Measurements from ENCODE around the gene FOXP4. TPM values are rescaled to one million over a fixed set of nuclear protein-coding genes. Genes with fewer than 3 reads are reported as not detected.
A peak's percentile ranks its signal among the peaks of the same experiment; 100 is the strongest.

The FOXP4 gene
- total and polyA plus RNA-seq, 4 donors = 9.1 to 36.2 (median 21.5) TPM

GRCh38 chr6:41601248-41601549 is 55.0 kb downstream of the FOXP4 start:
- no peaks in the 10 kb centered on the region for H3K9me3 ChIP-seq (ENCODE audit: control insufficient read depth, low read length)

GRCh38 chr6:41602422-41602743 is 56.2 kb downstream of the FOXP4 start:
- H3K27ac ChIP-seq (ENCODE audit: low read depth in 1 of 2, low read length in 2 of 2) = no peak overlapping the region

More at GRCh38 chr6:41601248-41601549, 55.0 kb downstream of the FOXP4 start:
- peak; percentile 30 to 69 for DNase-seq
- peaks cover 0 to 3% of the 10 kb centered on the region in 2 donors for H3K36me3 ChIP-seq (ENCODE audit: control insufficient read depth in 1 of 2, insufficient read depth in 2 of 2, low read length in 1 of 2)
- no peak overlapping the region for H3K27ac ChIP-seq (ENCODE audit: low read depth in 1 of 2, low read length in 2 of 2)
- intact Hi-C loops (cut with DNase I) = loop anchor here (5.0 to 10.0 kb wide), 2 partner anchors 174 to 181 kb away; partner anchors contain the start of genes FRS3 (in 1 of the 2) and PRICKLE4 (in 1 of the 2)
- 89 to 90% methylated on average over 6 of the region's 6 CpGs for WGBS, 2 donors
- no peak for ATAC-seq (ENCODE audit: low FRiP score)
- H3K27me3 ChIP-seq (ENCODE audit: control insufficient read depth in 1 of 2, insufficient read depth in 2 of 2, low read length in 1 of 2) = no peaks in the 10 kb centered on the region
- H3K4me1 ChIP-seq (ENCODE audit: control insufficient read depth in 1 of 2, insufficient read depth in 2 of 2, low read length in 2 of 2) = no peaks in the 10 kb centered on the region
- H3K4me3 ChIP-seq (ENCODE audit: low read length in 2 of 2) = no peak overlapping the region

GRCh38 chr6:41602864-41603608 is 56.9 kb downstream of the FOXP4 start:
- 4% methylated on average over 20 of the region's 20 CpGs for WGBS, 2 donors
- peak; percentile 83 to 88 for DNase-seq
- intact Hi-C loops (cut with DNase I) = loop anchor here (1.0 to 10.0 kb wide), 5 partner anchors 79 to 235 kb away; partner anchors contain the start of genes FRS3 (in 1 of the 2) and PRICKLE4 (in 1 of the 2)
- no peaks in the 10 kb centered on the region for H3K36me3 ChIP-seq (ENCODE audit: control insufficient read depth in 1 of 2, insufficient read depth in 2 of 2, low read length in 1 of 2)
- no peaks in the 10 kb centered on the region for H3K27me3 ChIP-seq (ENCODE audit: control insufficient read depth in 1 of 2, insufficient read depth in 2 of 2, low read length in 1 of 2)
- no peak overlapping the region for H3K27ac ChIP-seq (ENCODE audit: low read depth in 1 of 2, low read length in 2 of 2)
- peak; percentile 81 for ATAC-seq (ENCODE audit: low FRiP score)
- H3K4me1 ChIP-seq (ENCODE audit: control insufficient read depth in 1 of 2, insufficient read depth in 2 of 2, low read length in 2 of 2) = no peaks in the 10 kb centered on the region
- H3K9me3 ChIP-seq (ENCODE audit: control insufficient read depth, low read length) = no peaks in the 10 kb centered on the region
- no peak overlapping the region for H3K4me3 ChIP-seq (ENCODE audit: low read length in 2 of 2)

More at GRCh38 chr6:41602422-41602743, 56.2 kb downstream of the FOXP4 start:
- intact Hi-C loops (cut with DNase I) = loop anchor here (2.0 to 10.0 kb wide), 3 partner anchors 80 to 180 kb away; partner anchors contain the start of genes FRS3 (in 1 of the 2) and PRICKLE4 (in 1 of the 2)
- H3K27me3 ChIP-seq (ENCODE audit: control insufficient read depth in 1 of 2, insufficient read depth in 2 of 2, low read length in 1 of 2) = no peaks in the 10 kb centered on the region
- WGBS, 2 donors = 59 to 64% methylated on average over 4 of the region's 4 CpGs
- no peaks in the 10 kb centered on the region for H3K36me3 ChIP-seq (ENCODE audit: control insufficient read depth in 1 of 2, insufficient read depth in 2 of 2, low read length in 1 of 2)
- no peaks in the 10 kb centered on the region for H3K4me1 ChIP-seq (ENCODE audit: control insufficient read depth in 1 of 2, insufficient read depth in 2 of 2, low read length in 2 of 2)
- no peaks in the 10 kb centered on the region for H3K9me3 ChIP-seq (ENCODE audit: control insufficient read depth, low read length)
- no peak overlapping the region for H3K4me3 ChIP-seq (ENCODE audit: low read length in 2 of 2)
- ATAC-seq (ENCODE audit: low FRiP score) (no peak), DNase-seq (peak in 1 of 2 donors; percentile 31)

- no peak for DNase-seq
- ATAC-seq (ENCODE audit: low FRiP score) = no peak
- H3K27me3 ChIP-seq (ENCODE audit: control insufficient read depth in 1 of 2, insufficient read depth in 2 of 2, low read length in 1 of 2) = no peaks in the 10 kb centered on the region
- H3K36me3 ChIP-seq (ENCODE audit: control insufficient read depth in 1 of 2, insufficient read depth in 2 of 2, low read length in 1 of 2) = no peaks in the 10 kb centered on the region
- no peak overlapping the region for H3K4me3 ChIP-seq (ENCODE audit: low read length in 2 of 2)
- WGBS, 2 donors = 68 to 76% methylated on average over 5 of the region's 5 CpGs
- intact Hi-C loops (cut with DNase I) = loop anchor here (5.0 to 10.0 kb wide), 2 partner anchors 171 to 178 kb away; partner anchors contain the start of genes FRS3 (in 1 of the 2) and PRICKLE4 (in 1 of the 2)
- H3K27ac ChIP-seq (ENCODE audit: low read depth in 1 of 2, low read length in 2 of 2) = no peak overlapping the region
- H3K9me3 ChIP-seq (ENCODE audit: control insufficient read depth, low read length) = no peaks in the 10 kb centered on the region
- no peaks in the 10 kb centered on the region for H3K4me1 ChIP-seq (ENCODE audit: control insufficient read depth in 1 of 2, insufficient read depth in 2 of 2, low read length in 2 of 2)
Observed at GRCh38 chr6:41604006-41604405, 57.8 kb downstream of the FOXP4 start.

GRCh38 chr6:41605649-41606048 is 59.5 kb downstream of the FOXP4 start:
- WGBS, 2 donors = 77 to 78% methylated on average over 3 of the region's 3 CpGs
- intact Hi-C loops (cut with DNase I) = loop anchor here in 1 of 2 donors (10.0 kb wide), 1 partner anchor 169 kb away; the partner anchor contains the start of gene FRS3

DNA sequence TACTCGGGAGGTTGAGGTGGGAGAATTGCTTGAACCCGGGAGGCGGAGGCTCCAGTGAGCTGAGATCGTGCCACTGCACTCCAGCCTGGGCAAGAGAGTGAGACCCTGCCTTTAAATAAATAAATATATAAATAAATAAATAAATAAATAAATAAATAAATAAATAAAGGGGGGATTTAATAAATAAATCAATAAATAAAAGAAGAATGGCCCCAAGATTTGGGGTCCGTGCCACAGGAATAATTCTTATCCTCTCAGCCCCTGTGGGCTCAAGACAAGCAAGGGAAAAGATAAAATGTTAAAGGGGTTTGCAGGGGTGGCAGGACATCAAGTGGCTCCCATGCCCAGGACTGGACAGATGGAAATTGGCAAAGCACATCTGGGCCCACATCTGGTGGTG is 60.9 kb downstream of the FOXP4 start:
- H3K27me3 ChIP-seq (ENCODE audit: control insufficient read depth in 1 of 2, insufficient read depth in 2 of 2, low read length in 1 of 2) = no peaks in the 10 kb centered on the region
- DNase-seq (no peak), ATAC-seq (ENCODE audit: low FRiP score) (no peak)
- no peak overlapping the region for H3K27ac ChIP-seq (ENCODE audit: low read depth in 1 of 2, low read length in 2 of 2)
- intact Hi-C loops (cut with DNase I) = loop anchor here in 1 of 2 donors (10.0 kb wide), 1 partner anchor 168 kb away; the partner anchor contains the start of gene FRS3
- WGBS, 2 donors = 88 to 93% methylated on average over 5 of the region's 5 CpGs
- no peaks in the 10 kb centered on the region for H3K36me3 ChIP-seq (ENCODE audit: control insufficient read depth in 1 of 2, insufficient read depth in 2 of 2, low read length in 1 of 2)
- no peak overlapping the region for H3K4me3 ChIP-seq (ENCODE audit: low read length in 2 of 2)
- H3K4me1 ChIP-seq (ENCODE audit: control insufficient read depth in 1 of 2, insufficient read depth in 2 of 2, low read length in 2 of 2) = no peaks in the 10 kb centered on the region
- no peaks in the 10 kb centered on the region for H3K9me3 ChIP-seq (ENCODE audit: control insufficient read depth, low read length)

More at GRCh38 chr6:41605649-41606048, 59.5 kb downstream of the FOXP4 start:
- ATAC-seq (ENCODE audit: low FRiP score) (no peak), DNase-seq (no peak)
- H3K4me3 ChIP-seq (ENCODE audit: low read length in 2 of 2) = no peak overlapping the region
- no peaks in the 10 kb centered on the region for H3K9me3 ChIP-seq (ENCODE audit: control insufficient read depth, low read length)
- no peaks in the 10 kb centered on the region for H3K4me1 ChIP-seq (ENCODE audit: control insufficient read depth in 1 of 2, insufficient read depth in 2 of 2, low read length in 2 of 2)
- no peak overlapping the region for H3K27ac ChIP-seq (ENCODE audit: low read depth in 1 of 2, low read length in 2 of 2)
- no peaks in the 10 kb centered on the region for H3K27me3 ChIP-seq (ENCODE audit: control insufficient read depth in 1 of 2, insufficient read depth in 2 of 2, low read length in 1 of 2)
- H3K36me3 ChIP-seq (ENCODE audit: control insufficient read depth in 1 of 2, insufficient read depth in 2 of 2, low read length in 1 of 2) = no peaks in the 10 kb centered on the region

GRCh38 chr6:41607736-41608135 is 61.6 kb downstream of the FOXP4 start:
- H3K36me3 ChIP-seq (ENCODE audit: control insufficient read depth in 1 of 2, insufficient read depth in 2 of 2, low read length in 1 of 2) = no peaks in the 10 kb centered on the region
- H3K9me3 ChIP-seq (ENCODE audit: control insufficient read depth, low read length) = no peaks in the 10 kb centered on the region
- intact Hi-C loops (cut with DNase I) = loop anchor here in 1 of 2 donors (10.0 kb wide), 1 partner anchor 167 kb away; the partner anchor contains the start of gene FRS3
- ATAC-seq (ENCODE audit: low FRiP score) (no peak), DNase-seq (peak in 1 of 2 donors; percentile 31)
- no peak overlapping the region for H3K27ac ChIP-seq (ENCODE audit: low read depth in 1 of 2, low read length in 2 of 2)
- H3K4me3 ChIP-seq (ENCODE audit: low read length in 2 of 2) = no peak overlapping the region
- no peaks in the 10 kb centered on the region for H3K4me1 ChIP-seq (ENCODE audit: control insufficient read depth in 1 of 2, insufficient read depth in 2 of 2, low read length in 2 of 2)
- H3K27me3 ChIP-seq (ENCODE audit: control insufficient read depth in 1 of 2, insufficient read depth in 2 of 2, low read length in 1 of 2) = no peaks in the 10 kb centered on the region
- 77 to 84% methylated on average over 9 of the region's 9 CpGs for WGBS, 2 donors

GRCh38 chr6:41608443-41609151 is 62.4 kb downstream of the FOXP4 start:
- no peak overlapping the region for H3K4me3 ChIP-seq (ENCODE audit: low read length in 2 of 2)
- intact Hi-C loops (cut with DNase I) = loop anchor here in 1 of 2 donors (10.0 kb wide), 1 partner anchor 166 kb away; the partner anchor contains the start of gene FRS3
- no peak for ATAC-seq (ENCODE audit: low FRiP score)
- no peak overlapping the region for H3K27ac ChIP-seq (ENCODE audit: low read depth in 1 of 2, low read length in 2 of 2)
- DNase-seq = no peak
- no peaks in the 10 kb centered on the region for H3K36me3 ChIP-seq (ENCODE audit: control insufficient read depth in 1 of 2, insufficient read depth in 2 of 2, low read length in 1 of 2)
- H3K9me3 ChIP-seq (ENCODE audit: control insufficient read depth, low read length) = no peaks in the 10 kb centered on the region
- 85 to 91% methylated on average over 11 of the region's 11 CpGs for WGBS, 2 donors
- no peaks in the 10 kb centered on the region for H3K4me1 ChIP-seq (ENCODE audit: control insufficient read depth in 1 of 2, insufficient read depth in 2 of 2, low read length in 2 of 2)
- H3K27me3 ChIP-seq (ENCODE audit: control insufficient read depth in 1 of 2, insufficient read depth in 2 of 2, low read length in 1 of 2) = no peaks in the 10 kb centered on the region
